ENCODE results near the gene POLR2M.

GRCh38 chr15:57665939-57666338, 40.6 kb upstream of the POLR2M start:
- no peak for TF ChIP-seq CTCF (IDR thresholded peaks at IDR 0.05; ENCODE audit: poor library complexity, severe bottlenecking)
- no peak for TF ChIP-seq EP300 (conservative IDR thresholded peaks at IDR 0.05; ENCODE audit: poor library complexity, severe bottlenecking)
- TF ChIP-seq SMC3 (conservative IDR thresholded peaks at IDR 0.05; ENCODE audit: poor library complexity) = no peak
- no peak for TF ChIP-seq REST (IDR thresholded peaks at IDR 0.05; ENCODE audit: borderline replicate concordance)
